ENCODE results near the gene ATG7.

GRCh38 chr3:11477407-11477911 lies 205.3 kb downstream of the ATG7 start:
- TF ChIP-seq, protein P1, sequence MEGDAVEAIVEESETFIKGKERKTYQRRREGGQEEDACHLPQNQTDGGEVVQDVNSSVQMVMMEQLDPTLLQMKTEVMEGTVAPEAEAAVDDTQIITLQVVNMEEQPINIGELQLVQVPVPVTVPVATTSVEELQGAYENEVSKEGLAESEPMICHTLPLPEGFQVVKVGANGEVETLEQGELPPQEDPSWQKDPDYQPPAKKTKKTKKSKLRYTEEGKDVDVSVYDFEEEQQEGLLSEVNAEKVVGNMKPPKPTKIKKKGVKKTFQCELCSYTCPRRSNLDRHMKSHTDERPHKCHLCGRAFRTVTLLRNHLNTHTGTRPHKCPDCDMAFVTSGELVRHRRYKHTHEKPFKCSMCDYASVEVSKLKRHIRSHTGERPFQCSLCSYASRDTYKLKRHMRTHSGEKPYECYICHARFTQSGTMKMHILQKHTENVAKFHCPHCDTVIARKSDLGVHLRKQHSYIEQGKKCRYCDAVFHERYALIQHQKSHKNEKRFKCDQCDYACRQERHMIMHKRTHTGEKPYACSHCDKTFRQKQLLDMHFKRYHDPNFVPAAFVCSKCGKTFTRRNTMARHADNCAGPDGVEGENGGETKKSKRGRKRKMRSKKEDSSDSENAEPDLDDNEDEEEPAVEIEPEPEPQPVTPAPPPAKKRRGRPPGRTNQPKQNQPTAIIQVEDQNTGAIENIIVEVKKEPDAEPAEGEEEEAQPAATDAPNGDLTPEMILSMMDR (IDR thresholded peaks at IDR 0.05; ENCODE audit: low read depth, low read length, poor library complexity, severe bottlenecking): no peak
- no peak for TF ChIP-seq EZH2phosphoT487 (IDR thresholded peaks at IDR 0.05; ENCODE audit: borderline replicate concordance, low read length)

Data from DOHH2 (cell line).